ENCODE data around the gene PPP1R13L.

DNA sequence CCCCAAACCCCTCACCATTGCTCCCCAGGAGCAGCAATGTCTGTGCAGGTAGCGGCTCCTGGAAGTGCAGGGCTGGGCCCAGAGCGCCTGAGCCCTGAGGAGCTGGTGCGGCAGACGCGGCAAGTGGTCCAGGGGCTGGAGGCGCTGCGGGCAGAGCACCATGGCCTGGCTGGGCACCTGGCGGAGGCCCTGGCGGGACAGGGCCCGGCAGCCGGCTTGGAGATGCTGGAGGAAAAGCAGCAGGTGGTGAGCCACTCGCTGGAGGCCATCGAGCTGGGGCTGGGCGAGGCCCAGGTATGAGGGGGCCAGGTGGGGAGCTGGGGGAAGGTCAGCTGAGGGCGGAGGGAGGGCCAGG is 59.4 kb downstream of the PPP1R13L start:
- no peak for TF ChIP-seq POLR2A (IDR thresholded peaks at IDR 0.05)
- TF ChIP-seq, protein P1, sequence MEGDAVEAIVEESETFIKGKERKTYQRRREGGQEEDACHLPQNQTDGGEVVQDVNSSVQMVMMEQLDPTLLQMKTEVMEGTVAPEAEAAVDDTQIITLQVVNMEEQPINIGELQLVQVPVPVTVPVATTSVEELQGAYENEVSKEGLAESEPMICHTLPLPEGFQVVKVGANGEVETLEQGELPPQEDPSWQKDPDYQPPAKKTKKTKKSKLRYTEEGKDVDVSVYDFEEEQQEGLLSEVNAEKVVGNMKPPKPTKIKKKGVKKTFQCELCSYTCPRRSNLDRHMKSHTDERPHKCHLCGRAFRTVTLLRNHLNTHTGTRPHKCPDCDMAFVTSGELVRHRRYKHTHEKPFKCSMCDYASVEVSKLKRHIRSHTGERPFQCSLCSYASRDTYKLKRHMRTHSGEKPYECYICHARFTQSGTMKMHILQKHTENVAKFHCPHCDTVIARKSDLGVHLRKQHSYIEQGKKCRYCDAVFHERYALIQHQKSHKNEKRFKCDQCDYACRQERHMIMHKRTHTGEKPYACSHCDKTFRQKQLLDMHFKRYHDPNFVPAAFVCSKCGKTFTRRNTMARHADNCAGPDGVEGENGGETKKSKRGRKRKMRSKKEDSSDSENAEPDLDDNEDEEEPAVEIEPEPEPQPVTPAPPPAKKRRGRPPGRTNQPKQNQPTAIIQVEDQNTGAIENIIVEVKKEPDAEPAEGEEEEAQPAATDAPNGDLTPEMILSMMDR (IDR thresholded peaks at IDR 0.05) = no peak
